ENCODE measurements around the gene CATSPER2.
A peak's percentile ranks its signal among the peaks of the same experiment; 100 is the strongest.
"Not testable (repeated sequence)": the region's sequence is repeated elsewhere in the genome, so short reads cannot be mapped to it uniquely, and the experiment has no call there.

CATSPER2 gene

DNA sequence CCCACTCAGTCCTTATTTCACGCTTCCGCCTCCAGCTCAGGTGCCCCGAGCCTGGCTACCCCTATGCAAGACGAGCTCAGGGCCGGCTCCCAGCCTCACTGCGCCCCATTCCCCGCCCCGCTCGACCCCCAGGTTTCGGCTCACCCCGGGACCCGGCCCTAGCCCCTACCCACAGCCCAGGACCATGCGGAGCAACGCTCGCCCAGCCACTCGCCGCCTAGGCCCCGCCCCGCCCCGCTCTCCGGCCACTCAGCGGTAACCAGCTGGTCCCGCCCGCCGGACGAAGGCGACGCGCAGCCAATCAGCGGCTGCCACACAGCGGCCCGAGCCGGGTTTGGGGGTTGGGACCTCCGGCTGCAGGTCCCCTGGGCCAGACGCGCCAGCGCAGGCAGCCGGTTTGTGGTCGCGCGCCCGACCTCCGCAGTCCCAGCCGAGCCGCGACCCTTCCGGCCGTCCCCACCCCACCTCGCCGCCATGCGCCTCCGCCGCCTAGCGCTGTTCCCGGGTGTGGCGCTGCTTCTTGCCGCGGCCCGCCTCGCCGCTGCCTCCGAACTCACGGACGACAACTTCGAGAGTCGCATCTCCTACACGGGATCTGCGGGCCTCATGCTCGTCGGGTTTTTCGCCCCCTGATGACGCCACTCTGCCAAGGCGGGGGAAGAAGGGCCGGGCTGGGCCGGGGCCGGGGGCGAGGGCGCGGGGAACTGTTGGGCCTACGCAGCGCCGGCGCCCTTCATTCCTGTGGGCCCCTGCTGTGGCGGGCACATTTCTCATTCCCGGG is at the start of gene CATSPER2:
CATSPER2 (minus strand) TSS at position 196 of the 781 bp plus-strand sequence. CDS start 783 bp downstream, outside the sequence.
- intact Hi-C loops (cut with DNase I) = no loop called here
- DNase-seq = no peak

GRCh38 chr15:43693148-43694022 is 44.7 kb upstream of the CATSPER2 start, which contains the start of gene CKMT1A:
TSS of gene CKMT1A (plus strand) at chr15:43693859. CDS start at chr15:43694051, 192 bp downstream.
- intact Hi-C loops (cut with DNase I); DNase-seq: not testable (repeated sequence)

DNA sequence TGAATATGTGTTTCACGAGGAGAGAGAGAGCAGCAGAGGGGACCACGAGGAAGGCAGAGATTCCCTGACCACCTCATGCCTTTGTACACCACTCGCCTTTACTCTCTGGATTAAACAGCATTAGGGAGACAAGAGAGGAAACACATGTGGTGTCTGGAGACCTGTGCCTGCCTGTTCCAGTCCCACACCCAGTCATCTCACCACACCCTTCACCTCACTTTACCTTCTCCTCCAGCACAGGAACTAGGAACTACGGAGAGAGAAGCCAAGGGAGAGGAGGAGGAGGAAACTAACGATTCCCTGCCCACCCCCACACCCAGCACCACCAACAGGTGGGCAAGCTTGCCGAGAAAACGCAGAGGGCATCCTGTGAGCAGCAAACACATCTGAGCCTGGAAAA is 44.0 kb upstream of the CATSPER2 start:
- intact Hi-C loops (cut with DNase I); DNase-seq: not testable (repeated sequence)

- DNase-seq; intact Hi-C loops (cut with DNase I): not testable (repeated sequence)
These were observed 41.1 kb upstream of the CATSPER2 start for GRCh38 chr15:43689604-43690301.

- DNase-seq; intact Hi-C loops (cut with DNase I): not testable (repeated sequence)
These were observed 25.5 kb upstream of the CATSPER2 start for GRCh38 chr15:43674175-43674574.

GRCh38 chr15:43666177-43666576 is 17.5 kb upstream of the CATSPER2 start:
- intact Hi-C loops (cut with DNase I); DNase-seq: not testable (repeated sequence)

- DNase-seq; intact Hi-C loops (cut with DNase I): not testable (repeated sequence)
These were observed 14.7 kb upstream of the CATSPER2 start for GRCh38 chr15:43663333-43663732.

- intact Hi-C loops (cut with DNase I); DNase-seq: not testable (repeated sequence)
These were observed 13.6 kb upstream of the CATSPER2 start for GRCh38 chr15:43662293-43662692.

GRCh38 chr15:43659727-43660126 is 11.1 kb upstream of the CATSPER2 start:
- DNase-seq; intact Hi-C loops (cut with DNase I): not testable (repeated sequence)

DNA sequence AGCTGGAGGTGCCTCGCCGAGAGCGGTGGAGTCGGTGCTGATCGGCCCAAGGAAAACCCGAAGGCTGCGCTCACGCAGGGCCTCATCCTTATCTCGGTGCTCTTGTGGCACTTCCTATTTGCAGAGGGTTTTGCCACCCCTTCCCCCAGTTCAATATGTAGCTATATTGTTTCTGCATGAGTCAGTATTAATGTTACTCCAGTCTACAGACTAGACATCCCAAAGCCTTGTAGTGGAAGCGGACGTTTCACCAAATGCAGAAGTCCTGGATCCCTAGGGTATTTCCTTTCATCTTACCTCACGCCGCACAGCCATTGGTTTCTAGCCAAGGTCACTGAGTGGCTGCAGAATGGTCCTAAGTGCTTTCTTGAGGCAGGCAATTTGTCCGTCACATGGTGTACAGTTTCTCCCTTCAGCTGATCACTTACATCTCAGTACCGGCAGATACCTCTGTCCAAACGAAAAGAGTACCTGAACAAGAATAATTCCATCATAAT is 834 bp upstream of the CATSPER2 start:
- DNase-seq; intact Hi-C loops (cut with DNase I): not testable (repeated sequence)

- DNase-seq; intact Hi-C loops (cut with DNase I): not testable (repeated sequence)
These were observed 10.0 kb downstream of the CATSPER2 start for GRCh38 chr15:43638464-43639204.

DNA sequence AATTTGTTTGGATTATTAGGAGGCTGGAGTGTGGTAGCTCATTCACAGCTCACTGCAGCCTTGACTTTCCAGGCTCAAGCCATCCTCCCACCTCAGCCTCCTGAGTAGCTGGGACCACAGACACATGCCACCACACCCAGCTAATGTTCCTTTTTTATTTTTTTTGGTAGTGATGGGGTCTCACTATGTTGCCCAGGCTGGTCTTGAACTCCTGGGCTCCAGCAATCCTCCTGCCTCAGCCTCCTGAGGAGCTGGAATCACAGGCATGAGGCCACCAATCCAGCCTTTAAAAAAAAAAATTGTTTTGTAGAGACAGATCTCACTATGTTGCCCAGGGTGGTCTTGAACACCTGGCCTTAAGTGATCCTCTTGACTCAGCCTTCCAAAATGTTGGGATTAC is 21.7 kb downstream of the CATSPER2 start:
- intact Hi-C loops (cut with DNase I); DNase-seq: not testable (repeated sequence)

DNA sequence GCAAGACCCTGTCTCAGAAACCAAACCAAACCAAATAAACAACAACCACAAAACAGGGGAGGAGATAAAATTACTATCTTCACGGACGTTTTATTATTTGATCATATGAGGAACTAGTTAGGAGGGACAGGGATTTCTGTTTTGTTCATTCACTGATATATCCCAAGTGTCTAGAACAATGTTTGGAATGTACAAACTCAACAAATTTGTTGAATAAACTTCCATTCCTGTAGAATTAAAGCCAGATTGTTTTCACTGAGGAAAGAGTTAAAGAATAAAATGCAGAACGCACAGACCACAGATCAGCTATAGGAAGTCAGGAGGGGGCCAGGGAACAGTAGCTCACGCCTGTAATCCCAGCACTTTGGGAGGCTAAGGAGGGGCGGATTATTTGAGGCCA is 23.5 kb downstream of the CATSPER2 start:
- DNase-seq = no peak

DNA sequence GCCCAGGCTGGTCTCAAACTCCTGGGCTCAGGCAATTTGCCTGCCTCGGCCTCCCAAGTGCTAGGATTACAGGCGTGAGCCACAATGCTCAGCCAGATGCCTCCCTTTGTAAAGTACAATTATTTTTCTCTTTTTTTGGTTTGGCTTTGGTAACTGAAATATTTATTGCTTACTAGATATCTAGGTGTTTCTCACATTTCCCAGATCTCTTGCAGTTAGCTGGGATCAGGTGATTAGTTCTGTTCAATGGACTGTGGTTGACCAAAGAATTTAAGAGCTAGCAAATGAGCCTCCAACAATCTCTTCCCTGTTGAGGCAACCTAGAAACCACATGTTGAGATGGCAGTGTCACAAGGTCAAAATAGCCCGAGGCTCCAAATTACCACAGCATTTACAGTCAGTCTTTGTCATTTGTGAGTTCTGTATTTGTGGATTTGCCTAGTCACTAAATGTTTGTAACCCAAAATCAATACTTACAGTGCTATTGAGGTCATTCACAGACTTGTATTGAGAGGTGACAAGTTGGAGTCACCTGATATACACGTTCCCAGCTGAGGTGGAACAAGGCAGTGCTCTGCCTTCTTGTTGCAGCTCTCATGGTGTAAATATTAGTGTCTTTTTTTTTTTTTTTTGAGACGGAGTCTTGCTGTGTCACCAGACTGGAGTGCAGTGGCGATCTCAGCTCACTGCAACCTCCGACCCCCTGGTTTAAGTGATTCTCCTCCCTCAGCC is 26.4 kb downstream of the CATSPER2 start:
- intact Hi-C loops (cut with DNase I); DNase-seq: not testable (repeated sequence)

More for the DNA sequence above, 23.5 kb downstream of the CATSPER2 start:
- intact Hi-C loops (cut with DNase I) = no loop called here

- DNase-seq; intact Hi-C loops (cut with DNase I): not testable (repeated sequence)
These were observed 29.9 kb downstream of the CATSPER2 start, which contains the start of gene STRC for GRCh38 chr15:43618700-43619099. TSS of gene STRC (minus strand) at chr15:43618800. CDS start at chr15:43618722, 78 bp downstream.

DNA sequence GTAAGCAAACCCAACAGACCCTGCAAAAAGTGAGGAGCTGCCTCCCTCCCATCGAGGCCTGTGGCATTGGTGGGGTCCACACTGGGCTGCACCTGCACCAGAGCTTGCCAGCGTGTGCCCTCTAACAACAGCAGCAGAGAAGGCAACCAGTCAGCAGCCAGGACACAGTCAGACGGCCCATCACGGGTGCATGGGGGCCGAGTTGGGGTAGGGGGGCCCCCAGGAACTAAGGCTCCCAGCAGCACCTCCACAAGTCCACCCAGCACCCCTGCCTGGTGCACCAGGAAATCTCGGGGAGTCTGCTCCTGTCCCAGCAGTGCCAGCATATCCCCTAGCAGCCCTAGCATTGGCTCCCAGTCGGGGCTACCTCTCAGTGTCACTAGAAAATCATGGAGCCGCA is 30.9 kb downstream of the CATSPER2 start:
- intact Hi-C loops (cut with DNase I) = not testable (repeated sequence)

DNA sequence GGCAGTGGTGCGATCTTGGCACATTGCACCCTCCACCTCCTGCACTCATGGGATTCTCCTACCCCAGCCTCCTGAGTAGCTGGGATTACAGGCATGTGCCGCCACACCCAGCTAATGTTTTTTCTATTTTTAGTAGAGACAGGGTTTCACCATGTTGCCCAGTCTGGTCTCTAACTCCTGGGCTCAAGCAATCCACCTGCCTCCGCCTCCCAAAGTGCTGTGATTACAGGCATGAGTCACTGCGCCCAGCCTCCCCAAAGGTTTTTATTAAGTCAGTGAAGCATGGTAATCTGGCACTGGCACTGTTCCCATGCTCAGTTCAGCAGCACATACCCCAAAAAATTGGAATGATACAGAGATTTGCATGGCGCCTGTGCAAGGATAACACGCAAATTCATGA is 46.4 kb downstream of the CATSPER2 start:
- peak; percentile 30 to 90 (median 66) for DNase-seq
- intact Hi-C loops (cut with DNase I) = not testable (repeated sequence)

More for the DNA sequence above, 30.9 kb downstream of the CATSPER2 start:
- not testable (repeated sequence) for DNase-seq
